Stomach (tissue), 9 donors: ENCODE measurements around the gene SRRM1. TPM values are rescaled to one million over a fixed set of nuclear protein-coding genes. Genes with fewer than 3 reads are reported as not detected.
"Not testable (repeated sequence)": the region's sequence is repeated elsewhere in the genome, so short reads cannot be mapped to it uniquely, and the experiment has no call there.

Experiments
- DNase-seq, 2 donors: peaks; one replicate each; pipeline versions ENCODE4 v3.0.0 to v3.0.0-alpha.2; 2013 to 2019
- H3K27ac ChIP-seq, 5 donors: fragments of 200-600 bp in 4 of 5; sonication (generic) in 4 of 5; one replicate each; pipeline ENCODE4 v1.5.1; 2013 to 2019; ENCODE audit warnings: mild to moderate bottlenecking in 1 of 5, moderate library complexity in 1 of 5
- H3K27me3 ChIP-seq, 3 donors: fragments of 200-600 bp; sonication (generic); one replicate each; pipeline ENCODE4 v1.5.1; 2017 to 2019; ENCODE audit warnings: mixed run types in 1 of 3
- H3K36me3 ChIP-seq, 4 donors: fragments of 200-600 bp; sonication (generic); 1 replicate in 3 of 4; 2 replicates in 1 of 4; pipeline ENCODE4 v1.5.1; 2016 to 2019
- H3K4me1 ChIP-seq, 4 donors: fragments of 200-600 bp; sonication (generic); one replicate each; pipeline ENCODE4 v1.5.1; 2016 to 2019
- H3K4me3 ChIP-seq, 4 donors: fragments of 200-600 bp; sonication (generic) in 3 of 4; one replicate each; pipeline ENCODE4 v1.5.1; 2016 to 2019; ENCODE audit warnings: mild to moderate bottlenecking in 1 of 4
- H3K9me3 ChIP-seq, 4 donors: fragments of 200-600 bp; sonication (generic); one replicate each; pipeline ENCODE4 v1.5.1; 2016 to 2019
- EP300 ChIP-seq: sonication (generic); formaldehyde crosslinking; IDR thresholded peaks from one replicate; pipeline ENCODE4 v1.6.1; 2017; ENCODE audit warnings: antibody characterized with exemption
- POLR2A ChIP-seq, 4 donors: fragments of 450-650 bp; IDR thresholded peaks; one replicate each; pipeline ENCODE4 v1.6.1; 2016; ENCODE audit warnings: antibody characterized with exemption in 4 of 4, control low read depth in 2 of 4, mild to moderate bottlenecking in 1 of 4, moderate library complexity in 1 of 4
- POLR2AphosphoS5 ChIP-seq, 3 donors: sonication (generic); formaldehyde crosslinking; IDR thresholded peaks; one replicate each; pipeline ENCODE4 v1.6.1; 2016; ENCODE audit warnings: antibody characterized with exemption in 3 of 3
- WGBS, 5 donors: extraction: QIAGEN DNeasy Blood & Tissue Kit in 3 of 5; methylation state at CpG; one replicate each; pipeline versions ENCODE4 v1.1.5 to v1.1.7; 2013 to 2018; 5-methylcytosine and 5-hydroxymethylcytosine counted together
- intact Hi-C: fragments of 100-400 bp; cut with DNase I; formaldehyde crosslinking; loops from one replicate; pipeline ENCODE4 v1.15.1; 2023; ENCODE audit warnings: low total_unique reads
- polyA plus RNA-seq, 3 donors: library from polyadenylated mRNA; stranded (reverse); fragments of 200-250 nt; gene quantifications; one replicate each; pipeline ENCODE4 v1.2.3, GENCODE V29; 2013
- total RNA-seq, 5 donors: library from RNA; depleted of rRNA; stranded (reverse); fragments of >200 nt; gene quantifications; one replicate each; pipeline versions ENCODE4 v1.1.0 to v1.2.3, GENCODE V29; 2014 to 2016
- TF ChIP-seq, protein P1 (sequence below), 7 experiments: fragments of 450-650 bp in 4 of 7; fragments of 200-600 bp in 3 of 7; sonication (generic) in 3 of 7; IDR thresholded peaks; one replicate each; pipeline ENCODE4 v1.5.1; 2016 to 2019; ENCODE audit warnings: antibody characterized with exemption in 7 of 7, control low read depth in 2 of 7, mild to moderate bottlenecking in 1 of 7
- donor health status: healthy with polysubstance abuse.
- donor health status: Bipolar disorder and iron deficiency.
- donor health status: healthy.

The SRRM1 gene
- total and polyA plus RNA-seq, 8 donors = 21.2 to 149 (median 104) TPM

DNA sequence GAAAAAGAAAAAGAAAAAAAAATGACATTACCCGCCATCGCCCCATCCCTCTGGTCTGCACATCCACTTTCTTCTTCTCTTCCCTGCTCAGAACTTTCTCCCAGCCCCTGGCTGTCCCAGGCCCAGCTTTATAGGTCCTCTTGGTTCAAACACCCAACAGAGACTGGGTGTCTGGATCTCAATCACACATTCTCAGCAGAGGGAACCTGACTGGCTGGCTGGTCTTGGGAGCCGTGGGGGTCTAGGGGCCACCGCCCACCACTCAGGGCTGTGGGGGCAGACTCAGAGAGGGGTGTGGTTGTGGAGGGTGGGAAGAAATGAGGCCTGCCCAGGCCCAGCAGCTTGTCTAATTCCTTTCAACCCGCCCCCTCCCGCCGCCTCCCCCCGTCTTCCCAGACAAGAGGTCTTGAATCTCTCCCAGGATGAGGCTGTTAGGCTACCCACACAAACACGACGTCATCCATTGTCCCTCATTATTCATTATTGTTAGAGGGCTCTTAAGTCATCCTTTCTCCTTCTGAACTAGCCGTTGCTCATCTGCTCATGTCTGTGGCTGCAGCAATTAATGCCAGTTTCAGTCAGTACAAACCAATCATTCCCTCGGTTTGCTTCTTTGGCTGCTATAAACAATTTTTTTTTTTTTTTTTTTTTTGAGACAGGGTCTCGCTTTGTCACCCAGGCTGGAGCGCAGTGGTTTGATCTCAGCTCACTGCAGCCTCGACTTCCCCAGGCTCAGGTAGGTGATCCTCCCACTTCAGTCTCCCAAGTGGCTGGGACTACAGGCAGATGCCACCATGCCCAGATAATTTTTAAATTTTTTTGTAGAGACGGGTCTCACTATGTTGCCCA, 61.5 kb downstream of the SRRM1 start:
- H3K27me3 ChIP-seq = no peaks in the 10 kb centered on the region
- peaks cover 10 to 20% (median 17%) of the 10 kb centered on the region in 4 donors for H3K4me1 ChIP-seq
- no peaks in the 10 kb centered on the region for H3K9me3 ChIP-seq
- H3K4me3 ChIP-seq = peak overlapping the region in 1 of 4 donors; percentile 40
- TF ChIP-seq, protein P1, sequence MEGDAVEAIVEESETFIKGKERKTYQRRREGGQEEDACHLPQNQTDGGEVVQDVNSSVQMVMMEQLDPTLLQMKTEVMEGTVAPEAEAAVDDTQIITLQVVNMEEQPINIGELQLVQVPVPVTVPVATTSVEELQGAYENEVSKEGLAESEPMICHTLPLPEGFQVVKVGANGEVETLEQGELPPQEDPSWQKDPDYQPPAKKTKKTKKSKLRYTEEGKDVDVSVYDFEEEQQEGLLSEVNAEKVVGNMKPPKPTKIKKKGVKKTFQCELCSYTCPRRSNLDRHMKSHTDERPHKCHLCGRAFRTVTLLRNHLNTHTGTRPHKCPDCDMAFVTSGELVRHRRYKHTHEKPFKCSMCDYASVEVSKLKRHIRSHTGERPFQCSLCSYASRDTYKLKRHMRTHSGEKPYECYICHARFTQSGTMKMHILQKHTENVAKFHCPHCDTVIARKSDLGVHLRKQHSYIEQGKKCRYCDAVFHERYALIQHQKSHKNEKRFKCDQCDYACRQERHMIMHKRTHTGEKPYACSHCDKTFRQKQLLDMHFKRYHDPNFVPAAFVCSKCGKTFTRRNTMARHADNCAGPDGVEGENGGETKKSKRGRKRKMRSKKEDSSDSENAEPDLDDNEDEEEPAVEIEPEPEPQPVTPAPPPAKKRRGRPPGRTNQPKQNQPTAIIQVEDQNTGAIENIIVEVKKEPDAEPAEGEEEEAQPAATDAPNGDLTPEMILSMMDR (IDR thresholded peaks at IDR 0.05) = no peak
- TF ChIP-seq POLR2A (IDR thresholded peaks at IDR 0.05) (no peak), EP300 (no peak), POLR2AphosphoS5 (IDR thresholded peaks at IDR 0.05) (no peak)
- no peaks in the 10 kb centered on the region for H3K36me3 ChIP-seq
- DNase-seq = peak in 1 of 2 donors; percentile 78
- peak overlapping the region; percentile 61 to 78 (median 73) for H3K27ac ChIP-seq
- WGBS, 5 donors = 71 to 79% (median 76%) methylated on average over 13 to 16 of the region's 16 CpGs
- intact Hi-C loops = no loop called here

DNA sequence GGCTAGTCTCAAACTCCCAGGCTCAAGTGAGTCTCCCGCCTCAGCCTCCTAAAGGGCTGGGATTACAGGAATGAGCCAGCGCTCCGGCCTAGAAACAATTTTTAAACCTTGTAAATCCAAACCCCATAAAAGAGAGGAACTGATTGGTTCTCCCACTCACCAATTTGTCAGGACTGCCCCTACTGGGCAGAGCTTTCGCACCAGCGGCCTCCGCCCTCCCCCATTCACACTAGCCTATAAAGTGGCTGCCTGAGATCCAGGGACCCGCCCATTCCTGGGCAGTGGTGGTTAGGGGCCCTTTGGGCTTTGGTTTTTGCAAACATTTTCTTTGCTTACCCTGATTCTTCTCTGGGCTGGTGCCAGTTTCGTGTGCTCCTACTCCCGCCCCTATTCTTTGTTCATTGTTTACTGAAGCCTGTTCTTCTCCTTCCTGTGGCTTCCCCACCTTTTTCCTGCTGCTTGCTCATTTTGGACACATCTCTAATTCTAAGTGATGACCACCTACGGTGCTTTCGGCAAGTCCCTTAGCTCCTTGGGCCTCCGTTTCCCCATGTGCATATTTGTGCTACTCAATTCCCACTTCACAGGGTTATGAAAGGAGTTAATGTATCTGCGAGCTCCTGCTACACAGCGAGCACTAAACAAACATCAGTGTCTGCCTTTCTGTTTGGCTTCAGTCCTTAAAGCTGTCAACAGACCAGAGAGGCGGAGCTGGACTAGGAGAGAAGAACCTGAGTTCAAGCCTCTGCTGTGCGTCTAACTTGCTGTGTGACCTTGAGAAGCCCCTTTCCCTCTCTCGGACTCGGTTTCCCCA, 62.4 kb downstream of the SRRM1 start:
- peak overlapping the region; percentile 61 to 78 (median 73) for H3K27ac ChIP-seq
- no peak for TF ChIP-seq EP300
- no peak for TF ChIP-seq POLR2A (IDR thresholded peaks at IDR 0.05)
- TF ChIP-seq, protein P1 (IDR thresholded peaks at IDR 0.05) = no peak
- TF ChIP-seq POLR2AphosphoS5 (IDR thresholded peaks at IDR 0.05) = peak in 1 of 3 donors; percentile 39
- H3K9me3 ChIP-seq = no peaks in the 10 kb centered on the region
- H3K36me3 ChIP-seq = no peaks in the 10 kb centered on the region
- H3K27me3 ChIP-seq = no peaks in the 10 kb centered on the region
- DNase-seq = peak; percentile 85 to 96
- H3K4me3 ChIP-seq = peak overlapping the region; percentile 12 to 42 (median 34)
- intact Hi-C loops = no loop called here
- H3K4me1 ChIP-seq = peaks cover 10 to 20% (median 17%) of the 10 kb centered on the region in 4 donors
- WGBS, 5 donors = 12 to 29% (median 19%) methylated on average over 18 of the region's 18 CpGs

DNA sequence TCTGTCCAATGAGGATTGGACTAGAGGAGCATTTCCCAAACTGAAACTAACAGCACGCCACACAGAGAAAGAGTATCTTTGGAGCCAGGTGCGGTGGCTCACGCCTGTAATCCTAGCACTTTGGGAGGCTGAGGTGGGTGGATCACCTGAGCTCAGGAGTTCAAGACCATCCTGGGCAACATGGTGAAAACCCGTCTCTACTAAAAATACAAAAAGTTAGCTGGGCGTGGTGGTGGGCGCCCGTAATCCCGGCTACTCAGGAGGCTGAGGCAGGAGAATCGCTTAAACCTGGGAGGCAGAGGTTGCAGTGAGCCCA, 62.9 kb downstream of the SRRM1 start:
- WGBS, 5 donors = 88 to 94% (median 90%) methylated on average over 9 of the region's 9 CpGs
- H3K9me3 ChIP-seq, H3K36me3 ChIP-seq, intact Hi-C loops, H3K27me3 ChIP-seq, DNase-seq: not testable (repeated sequence)
- Histone ChIP-seq H3K27ac (peak overlapping the region; percentile 39 to 78 (median 73)), H3K4me3 (peak overlapping the region; percentile 12 to 42 (median 34)), H3K4me1 (peaks cover 10 to 20% (median 17%) of the 10 kb centered on the region in 4 donors)

DNA sequence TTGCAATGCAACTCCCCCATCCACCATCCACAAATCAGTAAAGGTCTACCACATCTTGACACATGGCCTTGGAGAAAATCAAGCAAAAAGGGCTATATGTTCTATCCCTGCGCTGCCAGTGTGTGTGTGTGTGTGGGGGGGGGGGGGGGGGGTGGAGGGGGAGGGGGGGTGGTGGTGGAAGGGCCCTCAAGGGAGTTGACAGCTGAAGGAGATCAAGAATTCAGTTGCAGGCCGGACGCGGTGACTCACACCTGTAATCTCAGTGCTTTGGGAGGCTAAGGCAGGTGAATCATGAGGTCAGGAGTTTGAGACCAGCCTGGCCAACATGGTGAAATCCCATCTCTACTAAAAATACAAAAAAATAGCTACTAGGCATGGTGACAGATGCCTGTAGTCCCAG, 64.6 kb downstream of the SRRM1 start:
- H3K36me3 ChIP-seq = no peaks in the 10 kb centered on the region
- no peak overlapping the region for H3K4me3 ChIP-seq
- H3K27ac ChIP-seq = no peak overlapping the region
- intact Hi-C loops = no loop called here
- 68 to 89% (median 81%) methylated on average over 3 to 4 of the region's 4 CpGs for WGBS, 5 donors
- TF ChIP-seq POLR2A (IDR thresholded peaks at IDR 0.05) (no peak), POLR2AphosphoS5 (IDR thresholded peaks at IDR 0.05) (no peak), EP300 (no peak)
- H3K4me1 ChIP-seq = peaks cover 10 to 20% (median 17%) of the 10 kb centered on the region in 4 donors
- H3K9me3 ChIP-seq = no peaks in the 10 kb centered on the region
- no peak for DNase-seq
- H3K27me3 ChIP-seq = no peaks in the 10 kb centered on the region

DNA sequence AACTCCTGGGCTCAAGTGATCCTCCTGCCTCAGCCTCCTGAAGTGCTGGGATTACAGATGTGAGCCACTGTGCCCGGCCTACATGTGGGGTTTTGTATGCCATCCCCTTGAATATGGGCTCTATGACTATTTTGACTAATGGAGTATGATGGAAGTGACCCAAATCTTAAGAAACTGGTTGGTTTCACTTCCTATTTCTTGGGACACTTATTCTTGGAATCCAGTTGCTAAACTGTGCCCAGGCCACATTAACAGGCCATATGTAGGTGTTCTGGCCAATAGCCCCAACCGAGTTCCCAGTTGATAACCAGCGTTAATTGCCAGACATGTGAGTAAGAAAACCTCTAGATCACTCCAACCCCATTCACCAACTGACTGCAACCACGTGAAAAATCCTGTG, 65.8 kb downstream of the SRRM1 start:
- DNase-seq = no peak
- no peak overlapping the region for H3K4me3 ChIP-seq
- no peaks in the 10 kb centered on the region for H3K27me3 ChIP-seq
- no peak overlapping the region for H3K27ac ChIP-seq
- no peaks in the 10 kb centered on the region for H3K36me3 ChIP-seq
- TF ChIP-seq POLR2A (IDR thresholded peaks at IDR 0.05) (no peak), EP300 (no peak), POLR2AphosphoS5 (IDR thresholded peaks at IDR 0.05) (no peak)
- TF ChIP-seq, protein P1 (IDR thresholded peaks at IDR 0.05) = no peak
- intact Hi-C loops = no loop called here
- peaks cover 10 to 20% (median 17%) of the 10 kb centered on the region in 4 donors for H3K4me1 ChIP-seq
- H3K9me3 ChIP-seq = no peaks in the 10 kb centered on the region
- 63 to 87% (median 75%) methylated on average over 4 of the region's 4 CpGs for WGBS, 5 donors
